Epithelial cell of proximal tubule (primary cell): ENCODE measurements around the gene CCDC73. TPM values are rescaled to one million over a fixed set of nuclear protein-coding genes. Genes with fewer than 3 reads are reported as not detected.

ENCODE experiments used
- DNase-seq: peaks from one replicate; pipeline ENCODE4 v3.0.0-alpha.2; 2011; ENCODE audit warnings: low read depth
- H3K4me3 ChIP-seq: 2 replicates; pipeline ENCODE4 v1.5.1; 2011; ENCODE audit warnings: low read depth, mild to moderate bottlenecking, low read length
- CTCF ChIP-seq: conservative IDR thresholded peaks from 2 replicates; pipeline ENCODE4 v1.5.1; 2012; ENCODE audit warnings: low read depth, mild to moderate bottlenecking, low read length
- total RNA-seq: library from RNA; depleted of rRNA; stranded (reverse); fragments of >200 nt; gene quantifications from 2 replicates; pipeline ENCODE4 v1.2.3, GENCODE V29; 2015

CCDC73 gene
- total RNA-seq, 1 donor from 2014 or later: not detected

- DNase-seq: no peak
- no peak for TF ChIP-seq CTCF
- H3K4me3 ChIP-seq: no peak overlapping the region
These were observed 27.6 kb upstream of the CCDC73 start for GRCh38 chr11:32821917-32822560.

GRCh38 chr11:32821517-32821916 lies 27.1 kb upstream of the CCDC73 start:
- no peak for DNase-seq
- no peak overlapping the region for H3K4me3 ChIP-seq
- no peak for TF ChIP-seq CTCF

GRCh38 chr11:32820497-32820896 lies 26.0 kb upstream of the CCDC73 start:
- DNase-seq: no peak
- no peak for TF ChIP-seq CTCF
- H3K4me3 ChIP-seq: no peak overlapping the region

GRCh38 chr11:32819187-32819586 lies 24.7 kb upstream of the CCDC73 start:
- H3K4me3 ChIP-seq: no peak overlapping the region
- TF ChIP-seq CTCF: no peak
- no peak for DNase-seq

GRCh38 chr11:32817852-32818183 lies 23.4 kb upstream of the CCDC73 start:
- DNase-seq: no peak
- no peak for TF ChIP-seq CTCF

GRCh38 chr11:32817181-32817851 lies 22.9 kb upstream of the CCDC73 start:
- no peak for TF ChIP-seq CTCF
- H3K4me3 ChIP-seq: no peak overlapping the region
- DNase-seq: no peak

More at GRCh38 chr11:32817852-32818183, 23.4 kb upstream of the CCDC73 start:
- no peak overlapping the region for H3K4me3 ChIP-seq

- H3K4me3 ChIP-seq: no peak overlapping the region
- peak; percentile 93 for TF ChIP-seq CTCF
- DNase-seq: no peak
These were observed 14.9 kb upstream of the CCDC73 start for GRCh38 chr11:32809313-32809712.
